Fibroblast of peridontal ligament (primary cell): ENCODE data around the gene SPATA13.
A peak's percentile ranks its signal among the peaks of the same experiment; 100 is the strongest.
"Not testable (repeated sequence)": the region's sequence is repeated elsewhere in the genome, so short reads cannot be mapped to it uniquely, and the experiment has no call there.

Experiments used
- DNase-seq: peaks from one replicate; pipeline ENCODE4 v3.0.0-alpha.2; 2010; ENCODE audit errors: extremely low read depth

The SPATA13 gene

GRCh38 chr13:24313439-24313838 lies 152.9 kb downstream of the SPATA13 start:
- DNase-seq: peak; percentile 46

- DNase-seq: not testable (repeated sequence)
Observed at GRCh38 chr13:24317835-24318234, 157.3 kb downstream of the SPATA13 start.

GRCh38 chr13:24318878-24319277 lies 158.4 kb downstream of the SPATA13 start:
- DNase-seq: not testable (repeated sequence)

- not testable (repeated sequence) for DNase-seq
Observed at GRCh38 chr13:24319641-24320040, 159.1 kb downstream of the SPATA13 start.

- not testable (repeated sequence) for DNase-seq
Observed at GRCh38 chr13:24321416-24321815, 160.9 kb downstream of the SPATA13 start.

- DNase-seq: not testable (repeated sequence)
Observed at GRCh38 chr13:24322470-24322869, 161.9 kb downstream of the SPATA13 start.

- no peak for DNase-seq
Observed at GRCh38 chr13:24323036-24323738, 162.7 kb downstream of the SPATA13 start.

- DNase-seq: no peak
Observed at GRCh38 chr13:24323739-24324075, 163.2 kb downstream of the SPATA13 start.

GRCh38 chr13:24327598-24327997 lies 167.1 kb downstream of the SPATA13 start:
- not testable (repeated sequence) for DNase-seq

- DNase-seq: no peak
Observed at GRCh38 chr13:24328145-24328544, 167.6 kb downstream of the SPATA13 start.

GRCh38 chr13:24338721-24339120 lies 178.2 kb downstream of the SPATA13 start:
- no peak for DNase-seq

GRCh38 chr13:24339937-24340607 lies 179.6 kb downstream of the SPATA13 start:
- no peak for DNase-seq

GRCh38 chr13:24340608-24340955 lies 180.1 kb downstream of the SPATA13 start:
- no peak for DNase-seq

- peak; percentile 9 for DNase-seq
Observed at GRCh38 chr13:24341439-24341838, 180.9 kb downstream of the SPATA13 start.

GRCh38 chr13:24348385-24348784 lies 187.9 kb downstream of the SPATA13 start:
- no peak for DNase-seq

- no peak for DNase-seq
Observed at GRCh38 chr13:24348797-24349515, 188.4 kb downstream of the SPATA13 start.

GRCh38 chr13:24349778-24350664 lies 189.5 kb downstream of the SPATA13 start:
- not testable (repeated sequence) for DNase-seq

GRCh38 chr13:24351423-24351822 lies 190.9 kb downstream of the SPATA13 start:
- DNase-seq: no peak

GRCh38 chr13:24353736-24354135 lies 193.2 kb downstream of the SPATA13 start:
- DNase-seq: no peak

GRCh38 chr13:24355103-24355502 lies 194.6 kb downstream of the SPATA13 start:
- no peak for DNase-seq

GRCh38 chr13:24356270-24356669 lies 195.8 kb downstream of the SPATA13 start:
- DNase-seq: no peak
